H9 (cell line): ENCODE measurements around the gene CISD1. TPM values are rescaled to one million over a fixed set of nuclear protein-coding genes. Genes with fewer than 3 reads are reported as not detected.

Experiments used
- DNase-seq: peaks from one replicate; pipeline ENCODE4 v3.0.0-alpha.2; 2017
- H2AFZ ChIP-seq: one replicate; pipeline ENCODE4 v1.6.1; 2013; ENCODE audit warnings: mild to moderate bottlenecking, low read length, control low read depth, moderate library complexity
- H2AK5ac ChIP-seq: 2 replicates; pipeline ENCODE4 v1.6.1; 2013; ENCODE audit warnings: low read length, control low read depth, mixed read lengths; ENCODE audit not compliant: insufficient read length
- H2BK120ac ChIP-seq: one replicate; pipeline ENCODE4 v1.6.1; 2013; ENCODE audit warnings: low read depth, mild to moderate bottlenecking, low read length, control low read depth, inconsistent platforms; ENCODE audit not compliant: poor library complexity, severe bottlenecking
- H2BK12ac ChIP-seq: 2 replicates; pipeline ENCODE4 v1.6.1; 2013; ENCODE audit warnings: low read length, control low read depth, mixed read lengths, low read depth; ENCODE audit not compliant: insufficient read length
- H2BK15ac ChIP-seq: 2 replicates; pipeline ENCODE4 v1.6.1; 2013; ENCODE audit warnings: low read depth, low read length, control low read depth
- H2BK20ac ChIP-seq: one replicate; pipeline ENCODE4 v1.6.1; 2013; ENCODE audit warnings: low read depth, mild to moderate bottlenecking, low read length, control low read depth, inconsistent platforms; ENCODE audit not compliant: poor library complexity, severe bottlenecking
- H2BK5ac ChIP-seq: 2 replicates; pipeline ENCODE4 v1.6.1; 2013; ENCODE audit warnings: low read length, control low read depth, mixed read lengths; ENCODE audit not compliant: insufficient read length
- H3K14ac ChIP-seq: 2 replicates; pipeline ENCODE4 v1.6.1; 2013; ENCODE audit warnings: low read length, control low read depth; ENCODE audit not compliant: insufficient read depth
- H3K18ac ChIP-seq: 2 replicates; pipeline ENCODE4 v1.6.1; 2013; ENCODE audit warnings: low read depth, mild to moderate bottlenecking, mixed read lengths, low read length, control low read depth; ENCODE audit not compliant: insufficient read length
- H3K23ac ChIP-seq: 2 replicates; pipeline ENCODE4 v1.6.1; 2013; ENCODE audit warnings: low read length, control low read depth, mixed read lengths, low read depth; ENCODE audit not compliant: insufficient read length
- H3K23me2 ChIP-seq: 2 replicates; pipeline ENCODE4 v1.6.1; 2013; ENCODE audit warnings: low read depth, mild to moderate bottlenecking, mixed read lengths, low read length, control low read depth; ENCODE audit not compliant: insufficient read length, poor library complexity, severe bottlenecking
- H3K27ac ChIP-seq: 2 replicates; pipeline ENCODE4 v1.5.1; 2013; ENCODE audit warnings: low read length, control low read depth, mixed read lengths, low read depth; ENCODE audit not compliant: insufficient read length
- H3K27me3 ChIP-seq: 2 replicates; pipeline ENCODE4 v1.6.1; 2013; ENCODE audit warnings: low read length, control low read depth, inconsistent platforms; ENCODE audit not compliant: insufficient read depth
- H3K4ac ChIP-seq: 2 replicates; pipeline ENCODE4 v1.6.1; 2013; ENCODE audit warnings: low read depth, mild to moderate bottlenecking, control low read depth, inconsistent platforms, low read length, moderate library complexity
- H3K4me1 ChIP-seq: 2 replicates; pipeline ENCODE4 v1.6.1; 2013; ENCODE audit warnings: low read length, control low read depth, inconsistent platforms; ENCODE audit not compliant: insufficient read depth
- H3K4me2 ChIP-seq: 2 replicates; pipeline ENCODE4 v1.6.1; 2013; ENCODE audit warnings: low read length, control low read depth, mixed read lengths; ENCODE audit not compliant: insufficient read length, insufficient read depth
- H3K56ac ChIP-seq: 2 replicates; pipeline ENCODE4 v1.6.1; 2013; ENCODE audit warnings: low read depth, mild to moderate bottlenecking, mixed read lengths, low read length, control low read depth; ENCODE audit not compliant: insufficient read length
- H3K79me1 ChIP-seq: 2 replicates; pipeline ENCODE4 v1.6.1; 2013; ENCODE audit warnings: low read depth, mild to moderate bottlenecking, moderate library complexity, low read length, control low read depth, inconsistent platforms; ENCODE audit not compliant: insufficient read depth, poor library complexity, severe bottlenecking
- H3K79me2 ChIP-seq: 2 replicates; pipeline ENCODE4 v1.6.1; 2013; ENCODE audit warnings: low read length, control low read depth, inconsistent platforms; ENCODE audit not compliant: insufficient read depth
- H3K9ac ChIP-seq: 2 replicates; pipeline ENCODE4 v1.6.1; 2013; ENCODE audit warnings: low read length, control low read depth, mixed read lengths; ENCODE audit not compliant: insufficient read length; ENCODE audit errors: extremely low read depth
- H3K9me3 ChIP-seq: one replicate; pipeline ENCODE4 v1.6.1; 2013; ENCODE audit warnings: low read depth, low read length, inconsistent platforms; ENCODE audit not compliant: control insufficient read depth
- H3T11ph ChIP-seq: one replicate; pipeline ENCODE4 v1.6.1; 2013; ENCODE audit warnings: mild to moderate bottlenecking, low read length, control low read depth, inconsistent platforms
- H4K20me1 ChIP-seq: one replicate; pipeline ENCODE4 v1.6.1; 2013; ENCODE audit not compliant: control insufficient read depth, insufficient read length, insufficient read depth
- H4K5ac ChIP-seq: 2 replicates; pipeline ENCODE4 v1.6.1; 2013; ENCODE audit warnings: low read depth, mild to moderate bottlenecking, mixed read lengths, low read length, control low read depth; ENCODE audit not compliant: insufficient read length
- H4K8ac ChIP-seq: replicated peaks from 2 replicates; pipeline ENCODE4 v1.6.1; 2013; ENCODE audit warnings: low read length, control low read depth, mixed read lengths, low read depth; ENCODE audit not compliant: insufficient read length
- H4K91ac ChIP-seq: 2 replicates; pipeline ENCODE4 v1.6.1; 2013; ENCODE audit warnings: low read depth, mild to moderate bottlenecking, moderate library complexity, mixed read lengths, low read length, control low read depth; ENCODE audit not compliant: insufficient read length
- H3K27ac Mint-ChIP-seq, 3 experiments: 2 replicates in 2 of 3; 3 replicates in 1 of 3; pipeline ENCODE4 v1.8.0; 2020 to 2021; ENCODE audit warnings: mixed read lengths in 3 of 3, mild to moderate bottlenecking in 1 of 3, moderate library complexity in 1 of 3
- H3K27me3 Mint-ChIP-seq: 2 replicates; pipeline ENCODE4 v1.8.0; 2021; ENCODE audit warnings: low read depth, mild to moderate bottlenecking, moderate library complexity, mixed read lengths
- H3K36me3 Mint-ChIP-seq, 3 experiments: 2 replicates in 2 of 3; 3 replicates in 1 of 3; pipeline ENCODE4 v1.8.0; 2020 to 2021; ENCODE audit warnings: low read depth in 3 of 3, mixed read lengths in 3 of 3; ENCODE audit not compliant: insufficient read depth in 1 of 3
- H3K4me1 Mint-ChIP-seq, 2 experiments: 2 replicates each; pipeline ENCODE4 v1.8.0; 2020; ENCODE audit warnings: mixed read lengths in 2 of 2
- H3K4me3 Mint-ChIP-seq, 2 experiments: 2 replicates in 1 of 2; 3 replicates in 1 of 2; pipeline ENCODE4 v1.8.0; 2020 to 2021; ENCODE audit warnings: mild to moderate bottlenecking in 2 of 2, mixed read lengths in 2 of 2, moderate library complexity in 1 of 2
- H3K9me3 Mint-ChIP-seq, 2 experiments: 2 replicates in 1 of 2; 3 replicates in 1 of 2; pipeline ENCODE4 v1.8.0; 2020; ENCODE audit warnings: mild to moderate bottlenecking in 2 of 2, mixed read lengths in 2 of 2, moderate library complexity in 1 of 2
- WGBS: extraction: QIAGEN DNeasy Blood & Tissue Kit; methylation state at CpG from one replicate; pipeline ENCODE4 v1.1.7; 2013; ENCODE audit warnings: missing lambda C conversion rate, low lambda C conversion rate, mixed read lengths; ENCODE audit not compliant: insufficient read length; ENCODE audit errors: extremely low coverage; 5-methylcytosine and 5-hydroxymethylcytosine counted together
- total RNA-seq: library from RNA; stranded (reverse); gene quantifications from 2 replicates; pipeline ENCODE4 v1.2.1, GENCODE V29; 2021
- TF ChIP-seq, protein P1 (sequence below): fragments of 200-600 bp; sonication (generic); conservative IDR thresholded peaks from 3 replicates; pipeline ENCODE4 v1.8.0; 2021; ENCODE audit warnings: antibody characterized with exemption, mild to moderate bottlenecking

CISD1 gene
- total RNA-seq, 1 experiment from 2014 or later: 42.0 TPM

DNA sequence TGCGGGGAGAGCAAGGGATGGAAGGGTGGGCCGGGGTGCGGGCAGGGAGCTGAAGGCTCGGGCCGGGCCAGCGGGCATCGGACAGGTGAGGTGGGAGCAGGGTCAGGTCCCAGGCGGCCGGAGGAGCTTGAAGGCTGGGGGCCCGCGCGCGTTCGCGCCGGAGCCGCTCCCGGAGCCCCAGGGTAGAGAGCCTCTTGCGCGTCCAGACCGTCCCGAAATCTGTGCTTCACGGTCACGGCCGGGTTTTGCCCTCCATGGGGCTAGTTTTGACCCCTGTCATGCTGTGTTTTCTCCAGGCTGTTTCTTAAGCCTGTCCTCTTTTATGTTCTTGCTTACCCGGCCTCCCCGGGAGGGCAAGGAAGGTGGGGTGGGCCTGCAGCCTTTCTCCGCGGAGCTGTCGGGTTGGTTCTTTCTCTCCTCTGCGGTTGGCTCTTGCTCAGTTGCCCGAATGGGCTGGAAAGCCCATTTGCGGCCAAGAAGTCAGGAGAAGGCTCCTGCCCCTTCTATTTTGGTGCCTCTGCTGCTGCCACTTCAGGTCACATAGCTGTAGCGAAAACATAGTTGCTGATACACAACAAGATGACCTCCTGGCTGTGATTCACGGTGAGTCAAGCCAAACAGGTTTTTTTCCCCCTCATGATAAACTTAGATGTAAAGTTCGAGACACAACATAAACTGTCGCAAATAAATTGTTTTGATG is 66.5 kb downstream of the CISD1 start:
- Histone ChIP-seq H3K9ac (peak overlapping the region; percentile 24), H4K20me1 (no peaks in the 10 kb centered on the region), H3K9me3 (no peaks in the 10 kb centered on the region), H3K27ac (no peak overlapping the region), H2BK20ac (no peak overlapping the region), H2BK120ac (no peak overlapping the region), H4K8ac (no peak overlapping the region), H3T11ph (no peak overlapping the region), H3K23me2 (peaks cover 6% of the 10 kb centered on the region), H2BK15ac (no peak overlapping the region), H2AFZ (no peak overlapping the region), H3K23ac (no peak overlapping the region), H3K4me1 (no peaks in the 10 kb centered on the region), H3K4me2 (peak overlapping the region; percentile 87), H3K4ac (no peak overlapping the region), H2AK5ac (no peak overlapping the region), H4K91ac (no peak overlapping the region), H3K14ac (peak overlapping the region; percentile 31), H3K79me1 (no peaks in the 10 kb centered on the region), H3K18ac (no peak overlapping the region), H3K27me3 (no peaks in the 10 kb centered on the region), H4K5ac (no peak overlapping the region), H2BK5ac (no peak overlapping the region), H3K79me2 (peaks cover 2% of the 10 kb centered on the region; the same call in 1 of the 2 replicates), H2BK12ac (no peak overlapping the region), H3K56ac (no peak overlapping the region)
- H3K27me3 Mint-ChIP-seq: no peaks in the 10 kb centered on the region
- WGBS: no CpG with 5 or more reads among the region's 37 CpGs
- H3K4me1 Mint-ChIP-seq: peaks cover 15 to 19% of the 10 kb centered on the region in 2 experiments
- TF ChIP-seq, protein P1, sequence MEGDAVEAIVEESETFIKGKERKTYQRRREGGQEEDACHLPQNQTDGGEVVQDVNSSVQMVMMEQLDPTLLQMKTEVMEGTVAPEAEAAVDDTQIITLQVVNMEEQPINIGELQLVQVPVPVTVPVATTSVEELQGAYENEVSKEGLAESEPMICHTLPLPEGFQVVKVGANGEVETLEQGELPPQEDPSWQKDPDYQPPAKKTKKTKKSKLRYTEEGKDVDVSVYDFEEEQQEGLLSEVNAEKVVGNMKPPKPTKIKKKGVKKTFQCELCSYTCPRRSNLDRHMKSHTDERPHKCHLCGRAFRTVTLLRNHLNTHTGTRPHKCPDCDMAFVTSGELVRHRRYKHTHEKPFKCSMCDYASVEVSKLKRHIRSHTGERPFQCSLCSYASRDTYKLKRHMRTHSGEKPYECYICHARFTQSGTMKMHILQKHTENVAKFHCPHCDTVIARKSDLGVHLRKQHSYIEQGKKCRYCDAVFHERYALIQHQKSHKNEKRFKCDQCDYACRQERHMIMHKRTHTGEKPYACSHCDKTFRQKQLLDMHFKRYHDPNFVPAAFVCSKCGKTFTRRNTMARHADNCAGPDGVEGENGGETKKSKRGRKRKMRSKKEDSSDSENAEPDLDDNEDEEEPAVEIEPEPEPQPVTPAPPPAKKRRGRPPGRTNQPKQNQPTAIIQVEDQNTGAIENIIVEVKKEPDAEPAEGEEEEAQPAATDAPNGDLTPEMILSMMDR: no peak
- peak overlapping the region; percentile 91 to 95 for H3K4me3 Mint-ChIP-seq
- peaks cover 3 to 4% (median 3%) of the 10 kb centered on the region in 3 experiments; a peak in 2 of 7 replicates for H3K36me3 Mint-ChIP-seq
- H3K9me3 Mint-ChIP-seq: no peaks in the 10 kb centered on the region
- peak overlapping the region in 2 of 3 experiments; percentile 36 to 66; a peak in 1 of 7 replicates for H3K27ac Mint-ChIP-seq
- DNase-seq: peak; percentile 37
